Neural progenitor cell (in vitro differentiated cells): ENCODE measurements around the gene DDX10.

Experiments
- EZH2 ChIP-seq: fragments of 200-600 bp; sonication (generic); IDR thresholded peaks from 2 replicates; pipeline ENCODE4 v1.6.1; 2017; ENCODE audit warnings: antibody characterized with exemption, mild to moderate bottlenecking, moderate library complexity
- EZH2phosphoT487 ChIP-seq: fragments of 200-600 bp; sonication (generic); IDR thresholded peaks from 2 replicates; pipeline ENCODE4 v1.6.1; 2017; ENCODE audit warnings: antibody characterized with exemption
- TF ChIP-seq, protein P1 (sequence below): fragments of 200-600 bp; sonication (generic); IDR thresholded peaks from 2 replicates; pipeline ENCODE4 v1.5.1; 2017; ENCODE audit warnings: antibody characterized with exemption, mild to moderate bottlenecking

DNA sequence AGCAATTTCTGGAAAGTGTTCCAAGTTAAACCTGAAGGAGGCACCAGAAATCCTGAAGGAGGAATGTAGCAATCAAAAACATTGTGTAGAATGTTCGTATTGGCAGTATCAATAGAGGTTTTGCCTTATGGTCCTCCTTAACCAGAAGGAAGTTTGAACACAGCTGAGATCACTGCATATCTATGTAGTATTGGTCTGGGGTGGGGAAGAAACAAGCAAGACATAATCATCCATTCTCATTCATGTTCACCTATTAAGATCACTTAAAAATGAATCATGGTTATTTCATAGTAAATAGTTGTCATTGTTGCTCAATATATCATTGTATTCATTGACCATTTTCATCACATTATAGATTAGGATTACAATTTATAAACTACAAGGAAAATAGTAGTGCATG lies 160.5 kb downstream of the DDX10 start:
- TF ChIP-seq, protein P1, sequence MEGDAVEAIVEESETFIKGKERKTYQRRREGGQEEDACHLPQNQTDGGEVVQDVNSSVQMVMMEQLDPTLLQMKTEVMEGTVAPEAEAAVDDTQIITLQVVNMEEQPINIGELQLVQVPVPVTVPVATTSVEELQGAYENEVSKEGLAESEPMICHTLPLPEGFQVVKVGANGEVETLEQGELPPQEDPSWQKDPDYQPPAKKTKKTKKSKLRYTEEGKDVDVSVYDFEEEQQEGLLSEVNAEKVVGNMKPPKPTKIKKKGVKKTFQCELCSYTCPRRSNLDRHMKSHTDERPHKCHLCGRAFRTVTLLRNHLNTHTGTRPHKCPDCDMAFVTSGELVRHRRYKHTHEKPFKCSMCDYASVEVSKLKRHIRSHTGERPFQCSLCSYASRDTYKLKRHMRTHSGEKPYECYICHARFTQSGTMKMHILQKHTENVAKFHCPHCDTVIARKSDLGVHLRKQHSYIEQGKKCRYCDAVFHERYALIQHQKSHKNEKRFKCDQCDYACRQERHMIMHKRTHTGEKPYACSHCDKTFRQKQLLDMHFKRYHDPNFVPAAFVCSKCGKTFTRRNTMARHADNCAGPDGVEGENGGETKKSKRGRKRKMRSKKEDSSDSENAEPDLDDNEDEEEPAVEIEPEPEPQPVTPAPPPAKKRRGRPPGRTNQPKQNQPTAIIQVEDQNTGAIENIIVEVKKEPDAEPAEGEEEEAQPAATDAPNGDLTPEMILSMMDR: no peak
- TF ChIP-seq EZH2: no peak
- TF ChIP-seq EZH2phosphoT487: no peak
